ENCODE measurements around the gene TRAF2.
"Not testable (repeated sequence)": the region's sequence is repeated elsewhere in the genome, so short reads cannot be mapped to it uniquely, and the experiment has no call there.

TRAF2 gene

GRCh38 chr9:136857581-136858412, 28.5 kb upstream of the TRAF2 start:
- DNase-seq (ENCODE audit: low read depth), result no peak

GRCh38 chr9:136858452-136858843, 27.9 kb upstream of the TRAF2 start:
- DNase-seq (ENCODE audit: low read depth), result no peak

- no peak for DNase-seq (ENCODE audit: low read depth)
Observed at GRCh38 chr9:136858844-136859757, 27.2 kb upstream of the TRAF2 start.

- DNase-seq (ENCODE audit: low read depth), result no peak
Observed at GRCh38 chr9:136860529-136860928, 25.8 kb upstream of the TRAF2 start.

GRCh38 chr9:136860933-136861873, 25.1 kb upstream of the TRAF2 start:
- DNase-seq (ENCODE audit: low read depth), result no peak

- no peak for DNase-seq (ENCODE audit: low read depth)
Observed at GRCh38 chr9:136861874-136862457, 24.4 kb upstream of the TRAF2 start.

GRCh38 chr9:136862849-136863622, 23.3 kb upstream of the TRAF2 start:
- DNase-seq (ENCODE audit: low read depth), result no peak

- DNase-seq (ENCODE audit: low read depth), result no peak
Observed at GRCh38 chr9:136863623-136864273, 22.6 kb upstream of the TRAF2 start.

GRCh38 chr9:136865041-136865767, 21.1 kb upstream of the TRAF2 start:
- DNase-seq (ENCODE audit: low read depth), result no peak

- DNase-seq (ENCODE audit: low read depth), result no peak
Observed at GRCh38 chr9:136865768-136866103, 20.6 kb upstream of the TRAF2 start.

- not testable (repeated sequence) for DNase-seq (ENCODE audit: low read depth)
Observed at GRCh38 chr9:136866898-136867421, 19.4 kb upstream of the TRAF2 start.

- DNase-seq (ENCODE audit: low read depth), result no peak
Observed at GRCh38 chr9:136867480-136867879, 18.8 kb upstream of the TRAF2 start.

GRCh38 chr9:136867917-136868316, 18.4 kb upstream of the TRAF2 start:
- DNase-seq (ENCODE audit: low read depth), result no peak

GRCh38 chr9:136868644-136869043, 17.7 kb upstream of the TRAF2 start:
- no peak for DNase-seq (ENCODE audit: low read depth)

GRCh38 chr9:136869611-136870010, 16.7 kb upstream of the TRAF2 start:
- not testable (repeated sequence) for DNase-seq (ENCODE audit: low read depth)

- DNase-seq (ENCODE audit: low read depth), result no peak
Observed at GRCh38 chr9:136875155-136875554, 11.2 kb upstream of the TRAF2 start.

GRCh38 chr9:136876476-136876875, 9.8 kb upstream of the TRAF2 start:
- no peak for DNase-seq (ENCODE audit: low read depth)

- no peak for DNase-seq (ENCODE audit: low read depth)
Observed at GRCh38 chr9:136880651-136881050, 5.7 kb upstream of the TRAF2 start.

- no peak for DNase-seq (ENCODE audit: low read depth)
Observed at GRCh38 chr9:136881691-136882108, 4.6 kb upstream of the TRAF2 start.
